Gastrocnemius medialis (tissue), 4 donors: Measurements from ENCODE around the gene GPC6. TPM values are rescaled to one million over a fixed set of nuclear protein-coding genes. Genes with fewer than 3 reads are reported as not detected.

ENCODE experiments used
- ATAC-seq, 2 donors: fragments of 150-250 bp; one replicate each; pipeline ENCODE4 v1.9.1; 2016
- DNase-seq, 2 donors: peaks; one replicate each; pipeline ENCODE4 v3.0.0-alpha.2; 2019
- H3K27ac ChIP-seq, 4 donors: fragments of 200-600 bp; sonication (generic); 1 replicate in 1 of 4; 2 replicates in 3 of 4; pipeline ENCODE4 v1.5.1; 2016 to 2018; ENCODE audit warnings: mild to moderate bottlenecking in 2 of 4, moderate library complexity in 1 of 4
- H3K27me3 ChIP-seq, 3 donors: fragments of 200-600 bp; sonication (generic) in 2 of 3; 1 replicate in 1 of 3; 2 replicates in 2 of 3; pipeline versions ENCODE4 v1.5.1 to v1.6.0; 2016 to 2019; ENCODE audit warnings: mild to moderate bottlenecking in 1 of 3, moderate library complexity in 1 of 3
- H3K36me3 ChIP-seq, 2 donors: fragments of 200-600 bp; sonication (generic) in 1 of 2; one replicate each; pipeline ENCODE4 v1.5.1; 2017 to 2018
- H3K4me1 ChIP-seq, 2 donors: fragments of 200-600 bp; sonication (generic) in 1 of 2; one replicate each; pipeline ENCODE4 v1.5.1; 2016 to 2017; ENCODE audit warnings: mild to moderate bottlenecking in 2 of 2
- H3K4me3 ChIP-seq, 4 donors: fragments of 200-600 bp; sonication (generic) in 3 of 4; 1 replicate in 1 of 4; 2 replicates in 3 of 4; pipeline ENCODE4 v1.5.1; 2016 to 2019; ENCODE audit warnings: mild to moderate bottlenecking in 2 of 4
- H3K9me3 ChIP-seq, 3 donors: fragments of 200-600 bp; sonication (generic) in 2 of 3; 1 replicate in 1 of 3; 2 replicates in 2 of 3; pipeline ENCODE4 v1.5.1; 2016 to 2019
- POLR2A ChIP-seq, 2 donors: fragments of 450-650 bp; IDR thresholded peaks; one replicate each; pipeline ENCODE4 v1.6.1; 2017; ENCODE audit warnings: antibody characterized with exemption in 2 of 2, mild to moderate bottlenecking in 2 of 2, moderate library complexity in 2 of 2
- in situ Hi-C, 4 donors: fragments of 200-750 bp; cut with MboI; loops; one replicate each; pipeline versions ENCODE4 v1.15.0 to v1.8.0; 2017; ENCODE audit warnings: low sequenced_read_pairs in 4 of 4
- intact Hi-C: fragments of 100-400 bp; cut with DNase I; formaldehyde crosslinking; loops from one replicate; pipeline ENCODE4 v1.15.1; 2023; ENCODE audit warnings: low total_unique reads
- total RNA-seq, 4 donors: library from RNA; depleted of rRNA; stranded (reverse); fragments of >200 nt; gene quantifications; one replicate each; pipeline versions ENCODE4 v1.1.0 to v1.2.3, GENCODE V29; 2016
- TF ChIP-seq, protein P1 (sequence below), 5 experiments: fragments of 450-650 bp in 3 of 5; fragments of 200-600 bp in 2 of 5; sonication (generic) in 2 of 5; IDR thresholded peaks in 4 of 5; conservative IDR thresholded peaks in 1 of 5; 1 replicate in 4 of 5; 2 replicates in 1 of 5; pipeline ENCODE4 v1.5.1; 2016 to 2019; ENCODE audit warnings: antibody characterized with exemption in 5 of 5, mild to moderate bottlenecking in 3 of 5, moderate library complexity in 3 of 5

GPC6 gene
- total RNA-seq, 4 donors from 2014 or later: 0.47 to 0.88 (median 0.59) TPM

DNA sequence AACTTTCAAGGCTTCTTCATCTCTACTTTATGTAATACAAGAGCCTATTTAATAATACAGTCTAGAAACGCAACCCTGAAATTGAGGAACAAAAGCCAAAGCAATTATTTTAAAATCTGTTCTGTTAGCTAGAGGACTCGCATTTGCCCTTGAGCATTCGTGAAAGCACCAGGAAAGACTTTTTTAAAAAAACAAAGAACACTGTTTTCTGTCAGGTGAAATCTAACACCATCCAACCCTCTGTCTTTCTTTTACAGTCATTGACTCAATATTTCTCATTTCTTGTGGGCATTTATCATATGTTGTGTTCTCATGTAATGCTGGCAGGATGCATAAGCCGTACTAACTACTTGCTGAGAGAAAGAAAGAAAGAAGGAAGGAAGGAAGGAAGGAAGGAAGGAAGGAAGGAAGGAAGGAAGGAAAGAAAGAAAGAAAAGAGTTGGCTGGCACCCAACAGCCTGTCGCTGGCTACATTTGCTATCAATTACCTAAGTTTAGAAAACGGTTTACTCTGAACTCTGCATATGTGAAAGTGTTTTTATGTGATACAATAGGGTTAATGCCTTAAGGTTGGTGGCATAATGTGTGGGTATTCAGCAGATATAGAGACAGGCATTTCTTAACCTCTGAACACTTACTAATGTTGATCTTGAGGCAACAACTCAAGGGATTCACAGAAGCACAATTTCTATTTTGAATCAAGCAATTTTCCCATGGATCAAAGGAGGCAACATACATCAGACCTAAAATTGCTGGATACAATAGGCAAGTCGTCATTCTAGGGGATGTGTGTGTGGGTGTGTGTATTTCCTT is 807.4 kb downstream of the GPC6 start:
- no peaks in the 10 kb centered on the region for H3K27me3 ChIP-seq
- no peak overlapping the region for H3K27ac ChIP-seq
- no peak for DNase-seq
- intact Hi-C loops (no loop called here), in situ Hi-C loops (no loop called here)
- no peaks in the 10 kb centered on the region for H3K4me1 ChIP-seq
- TF ChIP-seq, protein P1, sequence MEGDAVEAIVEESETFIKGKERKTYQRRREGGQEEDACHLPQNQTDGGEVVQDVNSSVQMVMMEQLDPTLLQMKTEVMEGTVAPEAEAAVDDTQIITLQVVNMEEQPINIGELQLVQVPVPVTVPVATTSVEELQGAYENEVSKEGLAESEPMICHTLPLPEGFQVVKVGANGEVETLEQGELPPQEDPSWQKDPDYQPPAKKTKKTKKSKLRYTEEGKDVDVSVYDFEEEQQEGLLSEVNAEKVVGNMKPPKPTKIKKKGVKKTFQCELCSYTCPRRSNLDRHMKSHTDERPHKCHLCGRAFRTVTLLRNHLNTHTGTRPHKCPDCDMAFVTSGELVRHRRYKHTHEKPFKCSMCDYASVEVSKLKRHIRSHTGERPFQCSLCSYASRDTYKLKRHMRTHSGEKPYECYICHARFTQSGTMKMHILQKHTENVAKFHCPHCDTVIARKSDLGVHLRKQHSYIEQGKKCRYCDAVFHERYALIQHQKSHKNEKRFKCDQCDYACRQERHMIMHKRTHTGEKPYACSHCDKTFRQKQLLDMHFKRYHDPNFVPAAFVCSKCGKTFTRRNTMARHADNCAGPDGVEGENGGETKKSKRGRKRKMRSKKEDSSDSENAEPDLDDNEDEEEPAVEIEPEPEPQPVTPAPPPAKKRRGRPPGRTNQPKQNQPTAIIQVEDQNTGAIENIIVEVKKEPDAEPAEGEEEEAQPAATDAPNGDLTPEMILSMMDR (IDR thresholded peaks at IDR 0.05 in 4 of 5, conservative IDR thresholded peaks at IDR 0.05 in 1 of 5): no peak
- TF ChIP-seq POLR2A (IDR thresholded peaks at IDR 0.05): no peak
- H3K36me3 ChIP-seq: no peaks in the 10 kb centered on the region
- ATAC-seq: no peak
- H3K4me3 ChIP-seq: no peak overlapping the region
- H3K9me3 ChIP-seq: no peaks in the 10 kb centered on the region

GRCh38 chr13:94050039-94050438 is 823.4 kb downstream of the GPC6 start:
- no peak for DNase-seq
- TF ChIP-seq, protein P1 (IDR thresholded peaks at IDR 0.05 in 4 of 5, conservative IDR thresholded peaks at IDR 0.05 in 1 of 5): no peak
- TF ChIP-seq POLR2A (IDR thresholded peaks at IDR 0.05): no peak
- Histone ChIP-seq H3K4me1 (no peaks in the 10 kb centered on the region), H3K36me3 (no peaks in the 10 kb centered on the region), H3K4me3 (no peak overlapping the region), H3K9me3 (no peaks in the 10 kb centered on the region), H3K27me3 (no peaks in the 10 kb centered on the region), H3K27ac (no peak overlapping the region)
- in situ Hi-C loops: no loop called here
- intact Hi-C loops: no loop called here
- no peak for ATAC-seq

DNA sequence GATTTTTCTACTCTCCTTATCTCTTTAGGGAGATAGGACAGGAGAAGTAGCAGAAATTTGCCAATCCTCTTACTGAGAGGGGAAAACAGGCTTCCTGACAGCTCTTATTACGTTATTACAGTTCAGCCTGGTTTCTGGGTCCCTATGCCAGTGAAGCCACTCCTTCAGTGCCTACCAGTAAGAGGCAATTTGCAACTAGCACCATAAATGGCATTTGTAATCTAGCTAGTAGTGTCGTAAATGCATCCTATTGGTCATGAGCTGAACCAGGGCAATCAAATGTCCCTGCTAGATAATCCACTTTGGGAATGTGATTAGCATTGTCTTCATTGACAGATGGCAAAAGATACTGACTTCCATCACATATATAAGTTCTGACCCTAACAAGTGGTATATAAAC is 824.1 kb downstream of the GPC6 start:
- Histone ChIP-seq H3K36me3 (no peaks in the 10 kb centered on the region), H3K4me3 (no peak overlapping the region), H3K27me3 (no peaks in the 10 kb centered on the region), H3K27ac (no peak overlapping the region), H3K9me3 (no peaks in the 10 kb centered on the region), H3K4me1 (no peaks in the 10 kb centered on the region)
- TF ChIP-seq POLR2A (IDR thresholded peaks at IDR 0.05): no peak
- TF ChIP-seq, protein P1 (IDR thresholded peaks at IDR 0.05 in 4 of 5, conservative IDR thresholded peaks at IDR 0.05 in 1 of 5): no peak
- intact Hi-C loops: no loop called here
- no peak for ATAC-seq
- in situ Hi-C loops: no loop called here
- no peak for DNase-seq

DNA sequence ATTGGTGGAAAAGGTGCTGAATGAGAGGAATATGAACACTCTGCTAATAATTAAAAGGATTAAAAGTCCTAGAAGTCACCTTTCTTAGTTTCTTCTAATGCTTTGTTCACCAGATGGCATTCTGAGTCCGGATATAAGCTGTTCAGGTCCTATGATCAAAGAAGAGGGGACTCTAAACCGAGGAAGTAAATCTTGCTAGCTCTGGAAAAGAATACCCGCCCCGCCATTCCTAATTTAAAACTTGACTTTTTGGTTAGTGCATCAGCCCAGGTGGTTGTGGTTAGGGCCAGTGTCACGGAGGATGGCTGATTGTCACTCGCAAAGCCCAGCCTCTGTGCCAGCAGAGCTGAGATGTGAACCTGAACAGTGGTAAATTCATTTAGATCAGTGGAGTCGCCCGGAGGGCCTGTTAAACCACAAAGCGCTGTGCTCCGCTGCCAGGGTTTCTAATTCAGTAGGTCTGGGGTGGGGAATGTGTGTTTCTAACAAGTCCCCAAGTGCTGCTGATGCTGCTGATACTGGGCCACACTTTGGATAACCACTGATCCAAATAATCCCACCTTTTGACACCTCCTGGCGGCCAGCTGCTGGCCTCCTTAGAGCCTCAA is 827.5 kb downstream of the GPC6 start:
- H3K9me3 ChIP-seq: no peaks in the 10 kb centered on the region
- in situ Hi-C loops: no loop called here
- ATAC-seq (no peak), DNase-seq (no peak)
- H3K27me3 ChIP-seq: no peaks in the 10 kb centered on the region
- no peak overlapping the region for H3K27ac ChIP-seq
- intact Hi-C loops: no loop called here
- TF ChIP-seq POLR2A (IDR thresholded peaks at IDR 0.05): no peak
- TF ChIP-seq, protein P1 (IDR thresholded peaks at IDR 0.05 in 4 of 5, conservative IDR thresholded peaks at IDR 0.05 in 1 of 5): no peak
- no peaks in the 10 kb centered on the region for H3K4me1 ChIP-seq
- no peaks in the 10 kb centered on the region for H3K36me3 ChIP-seq
- no peak overlapping the region for H3K4me3 ChIP-seq
